PFSK-1 (cell line): ENCODE measurements around the gene GRID1.

ENCODE experiments used
- POLR2AphosphoS5 ChIP-seq: IDR thresholded peaks from 2 replicates; pipeline ENCODE4 v1.6.1; 2012; ENCODE audit warnings: low read depth, mild to moderate bottlenecking, control low read depth, low read length, moderate library complexity
- REST ChIP-seq, 2 experiments: IDR thresholded peaks; 2 replicates each; pipeline versions ENCODE4 v1.6.1 to v1.8.0; 2011 to 2012; ENCODE audit warnings: low read depth in 2 of 2, low read length in 2 of 2, control low read depth in 1 of 2, inconsistent platforms in 1 of 2, mild to moderate bottlenecking in 1 of 2, moderate library complexity in 1 of 2; ENCODE audit not compliant: insufficient read depth in 1 of 2
- SIN3A ChIP-seq: IDR thresholded peaks from 2 replicates; pipeline ENCODE4 v1.6.1; 2012; ENCODE audit warnings: mild to moderate bottlenecking, low read length, moderate library complexity, borderline replicate concordance; ENCODE audit not compliant: insufficient read depth
- TAF1 ChIP-seq: IDR thresholded peaks from 2 replicates; pipeline ENCODE4 v1.6.1; 2012; ENCODE audit warnings: low read length, control low read depth, borderline replicate concordance; ENCODE audit not compliant: insufficient read depth

DNA sequence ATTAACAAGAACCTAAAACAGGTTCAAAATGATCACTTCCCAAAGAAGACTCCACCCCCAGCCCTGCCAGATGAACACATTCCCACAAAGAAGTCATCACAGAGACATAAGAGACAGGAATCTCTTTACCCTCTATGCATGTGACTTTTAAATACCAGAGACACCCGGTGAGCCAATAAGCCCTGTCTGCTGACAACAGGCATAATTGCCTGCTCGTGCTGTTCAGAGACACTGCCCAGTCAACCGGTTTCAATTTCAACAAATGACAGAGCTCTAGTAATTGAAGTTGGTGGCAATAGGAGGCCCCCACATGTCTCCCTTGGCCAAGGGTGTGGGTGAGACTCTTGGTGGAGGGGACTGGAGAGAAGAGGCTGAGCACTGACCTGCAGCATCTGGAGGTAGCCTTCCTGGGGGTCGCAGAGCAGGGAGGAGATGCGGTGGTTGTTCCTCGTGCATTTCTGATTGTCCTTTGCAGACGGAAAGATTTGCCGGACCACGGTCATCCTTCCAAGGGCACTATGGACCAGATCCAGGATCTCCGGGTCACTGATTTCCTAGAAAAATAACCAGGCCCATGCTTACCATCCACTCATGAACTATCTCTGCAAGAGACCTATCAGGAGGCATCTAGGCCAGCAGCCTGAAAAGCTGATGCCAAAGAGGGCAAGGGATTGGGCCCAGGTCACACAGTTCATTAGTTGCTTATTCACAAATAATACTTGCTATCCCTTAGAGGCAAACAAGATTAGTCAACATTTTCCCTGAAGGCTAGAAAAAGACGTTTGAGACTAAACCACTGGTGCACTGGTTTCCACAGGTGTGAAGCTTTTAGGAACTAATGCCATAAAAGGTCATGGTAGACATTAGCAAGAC is 497.7 kb downstream of the GRID1 start:
- no peak for TF ChIP-seq POLR2AphosphoS5
- TF ChIP-seq TAF1, result no peak
- TF ChIP-seq REST (IDR thresholded peaks at IDR 0.05; ENCODE audit: insufficient read depth in 1 of 2, low read depth in 2 of 2, low read length in 2 of 2), result no peak
- no peak for TF ChIP-seq SIN3A
